WTC11 (cell line): ENCODE measurements around the gene LYPD6.

Experiments
- CREB1 ChIP-seq: sonication (generic); formaldehyde crosslinking; IDR thresholded peaks from 2 replicates; pipeline ENCODE4 v1.8.0; 2023; ENCODE audit warnings: mild to moderate bottlenecking, missing genetic modification reagents
- CREM ChIP-seq: sonication (generic); formaldehyde crosslinking; IDR thresholded peaks from 2 replicates; pipeline ENCODE4 v1.8.1; 2022; ENCODE audit warnings: mild to moderate bottlenecking, missing genetic modification reagents, moderate library complexity
- ELF4 ChIP-seq: sonication (generic); formaldehyde crosslinking; IDR thresholded peaks from 2 replicates; pipeline ENCODE4 v1.8.1; 2022; ENCODE audit warnings: low read depth, mild to moderate bottlenecking, moderate library complexity, missing genetic modification reagents
- ESRRA ChIP-seq: sonication (generic); formaldehyde crosslinking; IDR thresholded peaks from 2 replicates; pipeline ENCODE4 v1.8.1; 2022; ENCODE audit warnings: mild to moderate bottlenecking, missing genetic modification reagents, borderline replicate concordance
- JUN ChIP-seq: sonication (generic); formaldehyde crosslinking; IDR thresholded peaks from 2 replicates; pipeline ENCODE4 v1.8.0; 2023; ENCODE audit warnings: mild to moderate bottlenecking, missing genetic modification reagents
- PRRX2 ChIP-seq: fragments of 250-450 bp; sonication (Bioruptor Pico); IDR thresholded peaks from 2 replicates; pipeline ENCODE4 v1.8.0; 2021; ENCODE audit warnings: mild to moderate bottlenecking
- ZNF416 ChIP-seq: fragments of 250-450 bp; sonication (Bioruptor Pico); IDR thresholded peaks from 2 replicates; pipeline ENCODE4 v1.9.0; 2021; ENCODE audit warnings: mild to moderate bottlenecking, inconsistent platforms
- TF ChIP-seq, protein P1 (sequence below): fragments of 200-600 bp; IDR thresholded peaks from 2 replicates; pipeline ENCODE4 v1.8.0; 2022; ENCODE audit warnings: antibody characterized with exemption
- TF ChIP-seq, protein P2 (sequence below): sonication (generic); formaldehyde crosslinking; conservative IDR thresholded peaks from 2 replicates; pipeline ENCODE4 v1.8.1; 2023; ENCODE audit warnings: mild to moderate bottlenecking, low read depth, missing genetic modification reagents, moderate library complexity
- TF ChIP-seq, protein P3 (sequence below): sonication (generic); formaldehyde crosslinking; IDR thresholded peaks from 2 replicates; pipeline ENCODE4 v1.8.1; 2023; ENCODE audit warnings: mild to moderate bottlenecking, missing genetic modification reagents

DNA sequence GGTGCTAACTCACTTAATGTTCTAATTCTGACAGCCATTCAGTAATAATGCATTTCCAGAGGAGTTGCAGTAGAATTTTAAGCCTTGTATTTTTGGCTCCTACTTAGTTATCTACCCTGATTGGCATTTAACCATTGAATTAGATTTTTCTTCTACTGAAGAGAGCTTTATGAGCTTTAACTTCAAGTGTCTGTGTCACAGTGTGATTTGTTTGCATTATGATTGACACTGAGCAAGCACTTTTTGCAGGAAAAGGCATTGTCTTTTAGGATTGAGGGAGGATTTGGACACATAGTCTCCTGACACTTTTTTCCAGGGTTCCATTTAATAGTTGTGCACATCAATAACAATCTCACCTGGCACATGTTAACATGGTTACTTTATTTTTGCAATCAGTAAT, 26.7 kb downstream of the LYPD6 start:
- TF ChIP-seq ZNF416 (CRISPR knock-in tag) (no peak), ELF4 (CRISPR knock-in tag) (no peak), ESRRA (CRISPR knock-in tag) (no peak), JUN (CRISPR knock-in tag) (no peak), CREB1 (CRISPR knock-in tag) (no peak), CREM (CRISPR knock-in tag) (no peak), PRRX2 (CRISPR knock-in tag) (no peak)
- TF ChIP-seq, protein P1, sequence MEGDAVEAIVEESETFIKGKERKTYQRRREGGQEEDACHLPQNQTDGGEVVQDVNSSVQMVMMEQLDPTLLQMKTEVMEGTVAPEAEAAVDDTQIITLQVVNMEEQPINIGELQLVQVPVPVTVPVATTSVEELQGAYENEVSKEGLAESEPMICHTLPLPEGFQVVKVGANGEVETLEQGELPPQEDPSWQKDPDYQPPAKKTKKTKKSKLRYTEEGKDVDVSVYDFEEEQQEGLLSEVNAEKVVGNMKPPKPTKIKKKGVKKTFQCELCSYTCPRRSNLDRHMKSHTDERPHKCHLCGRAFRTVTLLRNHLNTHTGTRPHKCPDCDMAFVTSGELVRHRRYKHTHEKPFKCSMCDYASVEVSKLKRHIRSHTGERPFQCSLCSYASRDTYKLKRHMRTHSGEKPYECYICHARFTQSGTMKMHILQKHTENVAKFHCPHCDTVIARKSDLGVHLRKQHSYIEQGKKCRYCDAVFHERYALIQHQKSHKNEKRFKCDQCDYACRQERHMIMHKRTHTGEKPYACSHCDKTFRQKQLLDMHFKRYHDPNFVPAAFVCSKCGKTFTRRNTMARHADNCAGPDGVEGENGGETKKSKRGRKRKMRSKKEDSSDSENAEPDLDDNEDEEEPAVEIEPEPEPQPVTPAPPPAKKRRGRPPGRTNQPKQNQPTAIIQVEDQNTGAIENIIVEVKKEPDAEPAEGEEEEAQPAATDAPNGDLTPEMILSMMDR, result no peak
- TF ChIP-seq, protein P2, sequence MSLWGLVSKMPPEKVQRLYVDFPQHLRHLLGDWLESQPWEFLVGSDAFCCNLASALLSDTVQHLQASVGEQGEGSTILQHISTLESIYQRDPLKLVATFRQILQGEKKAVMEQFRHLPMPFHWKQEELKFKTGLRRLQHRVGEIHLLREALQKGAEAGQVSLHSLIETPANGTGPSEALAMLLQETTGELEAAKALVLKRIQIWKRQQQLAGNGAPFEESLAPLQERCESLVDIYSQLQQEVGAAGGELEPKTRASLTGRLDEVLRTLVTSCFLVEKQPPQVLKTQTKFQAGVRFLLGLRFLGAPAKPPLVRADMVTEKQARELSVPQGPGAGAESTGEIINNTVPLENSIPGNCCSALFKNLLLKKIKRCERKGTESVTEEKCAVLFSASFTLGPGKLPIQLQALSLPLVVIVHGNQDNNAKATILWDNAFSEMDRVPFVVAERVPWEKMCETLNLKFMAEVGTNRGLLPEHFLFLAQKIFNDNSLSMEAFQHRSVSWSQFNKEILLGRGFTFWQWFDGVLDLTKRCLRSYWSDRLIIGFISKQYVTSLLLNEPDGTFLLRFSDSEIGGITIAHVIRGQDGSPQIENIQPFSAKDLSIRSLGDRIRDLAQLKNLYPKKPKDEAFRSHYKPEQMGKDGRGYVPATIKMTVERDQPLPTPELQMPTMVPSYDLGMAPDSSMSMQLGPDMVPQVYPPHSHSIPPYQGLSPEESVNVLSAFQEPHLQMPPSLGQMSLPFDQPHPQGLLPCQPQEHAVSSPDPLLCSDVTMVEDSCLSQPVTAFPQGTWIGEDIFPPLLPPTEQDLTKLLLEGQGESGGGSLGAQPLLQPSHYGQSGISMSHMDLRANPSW (CRISPR knock-in tag), result no peak
- TF ChIP-seq, protein P3, sequence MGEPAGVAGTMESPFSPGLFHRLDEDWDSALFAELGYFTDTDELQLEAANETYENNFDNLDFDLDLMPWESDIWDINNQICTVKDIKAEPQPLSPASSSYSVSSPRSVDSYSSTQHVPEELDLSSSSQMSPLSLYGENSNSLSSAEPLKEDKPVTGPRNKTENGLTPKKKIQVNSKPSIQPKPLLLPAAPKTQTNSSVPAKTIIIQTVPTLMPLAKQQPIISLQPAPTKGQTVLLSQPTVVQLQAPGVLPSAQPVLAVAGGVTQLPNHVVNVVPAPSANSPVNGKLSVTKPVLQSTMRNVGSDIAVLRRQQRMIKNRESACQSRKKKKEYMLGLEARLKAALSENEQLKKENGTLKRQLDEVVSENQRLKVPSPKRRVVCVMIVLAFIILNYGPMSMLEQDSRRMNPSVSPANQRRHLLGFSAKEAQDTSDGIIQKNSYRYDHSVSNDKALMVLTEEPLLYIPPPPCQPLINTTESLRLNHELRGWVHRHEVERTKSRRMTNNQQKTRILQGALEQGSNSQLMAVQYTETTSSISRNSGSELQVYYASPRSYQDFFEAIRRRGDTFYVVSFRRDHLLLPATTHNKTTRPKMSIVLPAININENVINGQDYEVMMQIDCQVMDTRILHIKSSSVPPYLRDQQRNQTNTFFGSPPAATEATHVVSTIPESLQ (CRISPR knock-in tag), result no peak
